Fibroblast of lung (primary cell): ENCODE results near the gene LPCAT3. TPM values are rescaled to one million over a fixed set of nuclear protein-coding genes. Genes with fewer than 3 reads are reported as not detected.

Experiments
- DNase-seq, 2 donors: peaks; one replicate each; pipeline versions ENCODE4 v3.0.0 to v3.0.0-alpha.2; 2010; ENCODE audit warnings: low read depth in 2 of 2
- H2AFZ ChIP-seq: 2 replicates; pipeline ENCODE4 v1.5.1; 2012; ENCODE audit warnings: low read length, control low read depth, inconsistent platforms
- H3K27ac ChIP-seq: 2 replicates; pipeline ENCODE4 v1.5.1; 2011; ENCODE audit warnings: low read length, control low read depth; ENCODE audit not compliant: insufficient read depth
- H3K27me3 ChIP-seq: 2 replicates; pipeline ENCODE4 v1.5.1; 2011; ENCODE audit warnings: mild to moderate bottlenecking, low read length; ENCODE audit not compliant: control insufficient read depth, insufficient read depth
- H3K36me3 ChIP-seq: 2 replicates; pipeline ENCODE4 v1.5.1; 2011; ENCODE audit warnings: low read length; ENCODE audit not compliant: control insufficient read depth, insufficient read depth
- H3K4me1 ChIP-seq: 2 replicates; pipeline ENCODE4 v1.5.1; 2011; ENCODE audit warnings: low read length; ENCODE audit not compliant: control insufficient read depth, insufficient read depth; ENCODE audit errors: extremely low read depth
- H3K4me2 ChIP-seq: 2 replicates; pipeline ENCODE4 v1.5.1; 2011; ENCODE audit warnings: low read length, control low read depth; ENCODE audit not compliant: insufficient read depth; ENCODE audit errors: extremely low read depth
- H3K4me3 ChIP-seq, 4 experiments: fragments of 200-600 bp in 1 of 4; sonication (generic) in 1 of 4; replicated peaks in 1 of 4; 2 replicates each; pipeline ENCODE4 v1.5.1; 2011 to 2016; ENCODE audit warnings: low read length in 4 of 4, low read depth in 3 of 4, mild to moderate bottlenecking in 3 of 4, control low read depth in 2 of 4, inconsistent platforms in 1 of 4, mixed read lengths in 1 of 4; ENCODE audit not compliant: insufficient read depth in 1 of 4; ENCODE audit errors: control extremely low read depth in 1 of 4
- H3K79me2 ChIP-seq: 2 replicates; pipeline ENCODE4 v1.5.1; 2012; ENCODE audit warnings: mild to moderate bottlenecking, low read length, inconsistent platforms; ENCODE audit not compliant: control insufficient read depth, insufficient read depth
- H3K9ac ChIP-seq: 2 replicates; pipeline ENCODE4 v1.5.1; 2011; ENCODE audit warnings: mild to moderate bottlenecking, low read length, control low read depth; ENCODE audit not compliant: insufficient read depth
- H3K9me3 ChIP-seq: 2 replicates; pipeline ENCODE4 v1.5.1; 2012; ENCODE audit warnings: low read depth, low read length; ENCODE audit not compliant: control insufficient read depth, insufficient read depth
- H4K20me1 ChIP-seq: 2 replicates; pipeline ENCODE4 v1.5.1; 2011; ENCODE audit warnings: low read length; ENCODE audit not compliant: control insufficient read depth, insufficient read depth; ENCODE audit errors: extremely low read depth
- CTCF ChIP-seq, 2 donors: IDR thresholded peaks in 1 of 2; conservative IDR thresholded peaks in 1 of 2; 1 replicate in 1 of 2; 2 replicates in 1 of 2; pipeline ENCODE4 v1.5.1; 2011 to 2012; ENCODE audit warnings: low read length in 2 of 2, control low read depth in 1 of 2, inconsistent platforms in 1 of 2, low read depth in 1 of 2, mild to moderate bottlenecking in 1 of 2
- EZH2 ChIP-seq: IDR thresholded peaks from 2 replicates; pipeline ENCODE4 v1.5.1; 2012; ENCODE audit warnings: low read length, control low read depth, mild to moderate bottlenecking; ENCODE audit errors: missing control alignments
- polyA plus RNA-seq, 2 donors: library from polyadenylated mRNA; depleted of rRNA in 1 of 2; stranded (reverse) in 1 of 2; unstranded in 1 of 2; fragments of >200 nt; gene quantifications; 2 replicates each; pipeline ENCODE4 v1.2.1, GENCODE V29; 2011 to 2012; ENCODE audit warnings: missing spikeins in 1 of 2
- total RNA-seq: library from RNA; depleted of rRNA; stranded (reverse); fragments of >200 nt; gene quantifications from 2 replicates; pipeline ENCODE4 v1.2.1, GENCODE V29; 2014

LPCAT3 gene
- total and polyA plus RNA-seq, 2 donors (not counting 1 experiment from before 2014, with no cell fraction given) = 11.4 to 54.0 TPM

- Histone ChIP-seq H3K4me3 (no peak overlapping the region), H3K27ac (no peak overlapping the region), H3K9me3 (no peaks in the 10 kb centered on the region), H3K79me2 (no peaks in the 10 kb centered on the region), H3K4me1 (peaks cover 1% of the 10 kb centered on the region), H2AFZ (no peak overlapping the region), H3K9ac (no peak overlapping the region), H3K36me3 (no peaks in the 10 kb centered on the region), H4K20me1 (no peaks in the 10 kb centered on the region), H3K4me2 (no peak overlapping the region), H3K27me3 (no peaks in the 10 kb centered on the region)
- TF ChIP-seq EZH2 (no peak), CTCF (conservative IDR thresholded peaks at IDR 0.05 in 1 of 2, IDR thresholded peaks at IDR 0.05 in 1 of 2; ENCODE audit: low read depth in 1 of 2, low read length in 2 of 2) (no peak)
- no peak for DNase-seq
Observed at GRCh38 chr12:6957151-6957701, 61.0 kb downstream of the LPCAT3 start.

DNA sequence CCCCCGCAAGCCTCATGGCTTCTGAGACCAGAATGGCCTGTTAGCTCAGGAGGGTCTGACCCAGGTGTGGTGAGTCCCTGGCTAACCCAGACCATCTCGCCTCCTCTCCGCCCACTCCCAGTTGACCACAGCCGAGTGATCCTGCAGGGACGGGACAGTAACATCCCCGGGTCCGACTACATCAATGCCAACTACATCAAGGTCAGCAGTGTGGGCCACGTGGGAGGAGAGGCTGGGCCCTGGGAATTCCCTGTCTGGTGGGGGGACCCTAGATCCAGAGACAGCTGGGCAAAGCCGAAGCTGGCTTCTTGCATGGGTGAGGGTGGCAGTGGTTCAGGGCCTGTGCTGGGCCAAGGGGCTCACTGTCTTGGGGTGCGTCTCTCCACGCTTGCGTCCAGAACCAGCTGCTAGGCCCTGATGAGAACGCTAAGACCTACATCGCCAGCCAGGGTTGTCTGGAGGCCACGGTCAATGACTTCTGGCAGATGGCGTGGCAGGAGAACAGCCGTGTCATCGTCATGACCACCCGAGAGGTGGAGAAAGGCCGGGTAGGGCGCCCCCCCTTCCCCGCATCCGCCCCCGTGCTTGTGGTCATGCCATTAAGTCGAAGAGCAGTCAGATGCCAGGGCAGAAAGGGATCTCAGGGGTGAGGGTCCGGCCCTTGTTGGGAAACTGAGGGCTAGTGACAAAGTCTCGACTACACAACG, 62.1 kb downstream of the LPCAT3 start:
- no peak for DNase-seq
- Histone ChIP-seq H3K79me2 (no peaks in the 10 kb centered on the region), H3K4me2 (no peak overlapping the region), H3K4me1 (no peaks in the 10 kb centered on the region), H3K27ac (no peak overlapping the region), H3K27me3 (no peaks in the 10 kb centered on the region), H2AFZ (no peak overlapping the region), H3K4me3 (no peak overlapping the region), H3K9ac (no peak overlapping the region), H3K36me3 (no peaks in the 10 kb centered on the region), H4K20me1 (no peaks in the 10 kb centered on the region), H3K9me3 (no peaks in the 10 kb centered on the region)
- TF ChIP-seq EZH2 = no peak
- TF ChIP-seq CTCF (conservative IDR thresholded peaks at IDR 0.05 in 1 of 2, IDR thresholded peaks at IDR 0.05 in 1 of 2; ENCODE audit: low read depth in 1 of 2, low read length in 2 of 2) = no peak

- H3K79me2 ChIP-seq = no peaks in the 10 kb centered on the region
- TF ChIP-seq EZH2 (no peak), CTCF (conservative IDR thresholded peaks at IDR 0.05 in 1 of 2, IDR thresholded peaks at IDR 0.05 in 1 of 2; ENCODE audit: low read depth in 1 of 2, low read length in 2 of 2) (no peak)
- H3K4me3 ChIP-seq = no peak overlapping the region
Observed at GRCh38 chr12:6955108-6956020, 62.9 kb downstream of the LPCAT3 start.

More at GRCh38 chr12:6955108-6956020, 62.9 kb downstream of the LPCAT3 start:
- Histone ChIP-seq H4K20me1 (no peaks in the 10 kb centered on the region), H3K4me2 (no peak overlapping the region), H3K36me3 (no peaks in the 10 kb centered on the region), H3K9me3 (no peaks in the 10 kb centered on the region), H3K27ac (no peak overlapping the region), H2AFZ (no peak overlapping the region), H3K4me1 (no peaks in the 10 kb centered on the region), H3K9ac (no peak overlapping the region), H3K27me3 (no peaks in the 10 kb centered on the region)
- DNase-seq = no peak
